SK-N-SH treated with all-trans-retinoic acid at 6 μM for 48 hours (cell line): ENCODE results near the gene KDM2B.

Source experiments
- ATAC-seq: fragments of 200-7000 bp; cut with Tn5 transposase; 3 replicates; pipeline ENCODE4 v1.9.1; 2020; ENCODE audit warnings: mild to moderate bottlenecking, moderate library complexity
- ARNTL ChIP-seq: fragments of 450-650 bp; formaldehyde crosslinking; IDR thresholded peaks from 2 replicates; pipeline ENCODE4 v1.5.0; 2020; ENCODE audit warnings: low read depth, mild to moderate bottlenecking, moderate library complexity, borderline replicate concordance
- BACH2 ChIP-seq: fragments of 250-450 bp; sonication (Bioruptor Pico); IDR thresholded peaks from 2 replicates; pipeline ENCODE4 v1.9.0; 2021; ENCODE audit warnings: mild to moderate bottlenecking, borderline replicate concordance
- CREB5 ChIP-seq: fragments of 250-450 bp; sonication (Bioruptor Pico); IDR thresholded peaks from 2 replicates; pipeline ENCODE4 v1.5.1; 2020; ENCODE audit warnings: low read depth, mild to moderate bottlenecking, moderate library complexity
- ESRRG ChIP-seq: fragments of 250-450 bp; sonication (Bioruptor Pico); IDR thresholded peaks from 2 replicates; pipeline ENCODE4 v1.6.1; 2021; ENCODE audit warnings: mild to moderate bottlenecking
- GLIS3 ChIP-seq: fragments of 250-450 bp; sonication (Bioruptor Pico); IDR thresholded peaks from 2 replicates; pipeline ENCODE4 v1.5.0; 2020; ENCODE audit warnings: mild to moderate bottlenecking, moderate library complexity
- ISL1 ChIP-seq: fragments of 250-450 bp; sonication (Bioruptor Pico); IDR thresholded peaks from 2 replicates; pipeline ENCODE4 v2.1.2; 2022; ENCODE audit warnings: mild to moderate bottlenecking, moderate library complexity
- OSR1 ChIP-seq: fragments of 250-450 bp; sonication (Bioruptor Pico); IDR thresholded peaks from 2 replicates; pipeline ENCODE4 v1.8.0; 2022; ENCODE audit warnings: moderate library complexity, mild to moderate bottlenecking, inconsistent platforms
- RARB ChIP-seq: fragments of 250-450 bp; sonication (Bioruptor Pico); IDR thresholded peaks from 2 replicates; pipeline ENCODE4 v1.8.0; 2021; ENCODE audit warnings: mild to moderate bottlenecking, moderate library complexity
- SNAI2 ChIP-seq: fragments of 250-450 bp; sonication (Bioruptor Pico); IDR thresholded peaks from 2 replicates; pipeline ENCODE4 v1.5.0; 2020; ENCODE audit warnings: mild to moderate bottlenecking, moderate library complexity
- TCF4 ChIP-seq: fragments of 250-450 bp; sonication (Bioruptor Pico); IDR thresholded peaks from 2 replicates; pipeline ENCODE4 v1.8.0; 2021; ENCODE audit warnings: mild to moderate bottlenecking, moderate library complexity, borderline replicate concordance
- TOX ChIP-seq: fragments of 250-450 bp; sonication (Bioruptor Pico); IDR thresholded peaks from 2 replicates; pipeline ENCODE4 v1.8.0; 2021; ENCODE audit warnings: mild to moderate bottlenecking, moderate library complexity, borderline replicate concordance
- ZC3H10 ChIP-seq: fragments of 250-450 bp; sonication (Bioruptor Pico); IDR thresholded peaks from 2 replicates; pipeline ENCODE4 v1.5.1; 2021; ENCODE audit warnings: mild to moderate bottlenecking, moderate library complexity
- ZFP3 ChIP-seq: fragments of 250-450 bp; sonication (Bioruptor Pico); IDR thresholded peaks from 2 replicates; pipeline ENCODE4 v1.5.0; 2020; ENCODE audit warnings: mild to moderate bottlenecking, moderate library complexity
- ZFP30 ChIP-seq: fragments of 450-650 bp; formaldehyde crosslinking; IDR thresholded peaks from 2 replicates; pipeline ENCODE4 v1.5.0; 2022; ENCODE audit warnings: mild to moderate bottlenecking, moderate library complexity
- ZNF565 ChIP-seq: fragments of 450-650 bp; formaldehyde crosslinking; conservative IDR thresholded peaks from 2 replicates; pipeline ENCODE4 v1.5.0; 2020; ENCODE audit warnings: low read depth, mild to moderate bottlenecking, moderate library complexity
- ZNF70 ChIP-seq: fragments of 450-650 bp; formaldehyde crosslinking; IDR thresholded peaks from 2 replicates; pipeline ENCODE4 v1.5.0; 2020; ENCODE audit warnings: mild to moderate bottlenecking, moderate library complexity
- TF ChIP-seq, protein P1 (sequence below): fragments of 250-450 bp; sonication (Bioruptor Pico); IDR thresholded peaks from 2 replicates; pipeline ENCODE4 v1.5.0; 2020; ENCODE audit warnings: mild to moderate bottlenecking, moderate library complexity
- TF ChIP-seq, protein P2 (sequence below): fragments of 250-450 bp; sonication (Bioruptor Pico); IDR thresholded peaks from 2 replicates; pipeline ENCODE4 v1.8.0; 2020; ENCODE audit warnings: mild to moderate bottlenecking, moderate library complexity, borderline replicate concordance
- TF ChIP-seq, protein P3 (sequence below): fragments of 250-450 bp; sonication (Bioruptor Pico); IDR thresholded peaks from 2 replicates; pipeline ENCODE4 v1.5.1; 2021; ENCODE audit warnings: mild to moderate bottlenecking, moderate library complexity

KDM2B gene

DNA sequence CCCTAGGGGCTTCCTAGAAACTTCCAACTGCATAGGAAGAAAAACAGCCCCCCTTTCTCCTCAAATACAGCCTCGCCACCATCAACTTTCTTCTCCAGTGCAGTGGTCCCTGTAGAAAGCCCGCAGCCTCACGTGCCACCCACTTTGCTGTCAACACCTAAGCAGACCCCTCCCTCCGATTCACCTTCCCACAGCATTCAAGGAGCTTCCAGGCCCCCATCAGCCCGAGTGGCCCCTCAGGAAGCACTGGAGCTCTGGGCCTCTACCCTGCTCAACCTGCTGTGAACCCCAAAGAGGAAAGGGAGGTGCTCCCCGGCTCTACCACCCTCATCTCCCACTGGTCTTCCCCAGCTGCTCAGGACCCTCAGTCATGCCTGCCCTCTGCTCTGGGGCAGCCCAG is 125.9 kb downstream of the KDM2B start (continued):
- TF ChIP-seq, protein P1, sequence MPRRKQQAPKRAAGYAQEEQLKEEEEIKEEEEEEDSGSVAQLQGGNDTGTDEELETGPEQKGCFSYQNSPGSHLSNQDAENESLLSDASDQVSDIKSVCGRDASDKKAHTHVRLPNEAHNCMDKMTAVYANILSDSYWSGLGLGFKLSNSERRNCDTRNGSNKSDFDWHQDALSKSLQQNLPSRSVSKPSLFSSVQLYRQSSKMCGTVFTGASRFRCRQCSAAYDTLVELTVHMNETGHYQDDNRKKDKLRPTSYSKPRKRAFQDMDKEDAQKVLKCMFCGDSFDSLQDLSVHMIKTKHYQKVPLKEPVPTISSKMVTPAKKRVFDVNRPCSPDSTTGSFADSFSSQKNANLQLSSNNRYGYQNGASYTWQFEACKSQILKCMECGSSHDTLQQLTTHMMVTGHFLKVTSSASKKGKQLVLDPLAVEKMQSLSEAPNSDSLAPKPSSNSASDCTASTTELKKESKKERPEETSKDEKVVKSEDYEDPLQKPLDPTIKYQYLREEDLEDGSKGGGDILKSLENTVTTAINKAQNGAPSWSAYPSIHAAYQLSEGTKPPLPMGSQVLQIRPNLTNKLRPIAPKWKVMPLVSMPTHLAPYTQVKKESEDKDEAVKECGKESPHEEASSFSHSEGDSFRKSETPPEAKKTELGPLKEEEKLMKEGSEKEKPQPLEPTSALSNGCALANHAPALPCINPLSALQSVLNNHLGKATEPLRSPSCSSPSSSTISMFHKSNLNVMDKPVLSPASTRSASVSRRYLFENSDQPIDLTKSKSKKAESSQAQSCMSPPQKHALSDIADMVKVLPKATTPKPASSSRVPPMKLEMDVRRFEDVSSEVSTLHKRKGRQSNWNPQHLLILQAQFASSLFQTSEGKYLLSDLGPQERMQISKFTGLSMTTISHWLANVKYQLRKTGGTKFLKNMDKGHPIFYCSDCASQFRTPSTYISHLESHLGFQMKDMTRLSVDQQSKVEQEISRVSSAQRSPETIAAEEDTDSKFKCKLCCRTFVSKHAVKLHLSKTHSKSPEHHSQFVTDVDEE, result no peak
- TF ChIP-seq ZFP3 (no peak), SNAI2 (CRISPR knock-in tag) (no peak), CREB5 (no peak), ZFP30 (CRISPR knock-in tag) (no peak), RARB (CRISPR knock-in tag) (no peak), ZNF70 (CRISPR knock-in tag) (no peak), ZNF565 (CRISPR knock-in tag) (no peak), BACH2 (CRISPR knock-in tag) (no peak)
- TF ChIP-seq, protein P2, sequence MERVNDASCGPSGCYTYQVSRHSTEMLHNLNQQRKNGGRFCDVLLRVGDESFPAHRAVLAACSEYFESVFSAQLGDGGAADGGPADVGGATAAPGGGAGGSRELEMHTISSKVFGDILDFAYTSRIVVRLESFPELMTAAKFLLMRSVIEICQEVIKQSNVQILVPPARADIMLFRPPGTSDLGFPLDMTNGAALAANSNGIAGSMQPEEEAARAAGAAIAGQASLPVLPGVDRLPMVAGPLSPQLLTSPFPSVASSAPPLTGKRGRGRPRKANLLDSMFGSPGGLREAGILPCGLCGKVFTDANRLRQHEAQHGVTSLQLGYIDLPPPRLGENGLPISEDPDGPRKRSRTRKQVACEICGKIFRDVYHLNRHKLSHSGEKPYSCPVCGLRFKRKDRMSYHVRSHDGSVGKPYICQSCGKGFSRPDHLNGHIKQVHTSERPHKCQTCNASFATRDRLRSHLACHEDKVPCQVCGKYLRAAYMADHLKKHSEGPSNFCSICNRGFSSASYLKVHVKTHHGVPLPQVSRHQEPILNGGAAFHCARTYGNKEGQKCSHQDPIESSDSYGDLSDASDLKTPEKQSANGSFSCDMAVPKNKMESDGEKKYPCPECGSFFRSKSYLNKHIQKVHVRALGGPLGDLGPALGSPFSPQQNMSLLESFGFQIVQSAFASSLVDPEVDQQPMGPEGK (CRISPR knock-in tag), result no peak

DNA sequence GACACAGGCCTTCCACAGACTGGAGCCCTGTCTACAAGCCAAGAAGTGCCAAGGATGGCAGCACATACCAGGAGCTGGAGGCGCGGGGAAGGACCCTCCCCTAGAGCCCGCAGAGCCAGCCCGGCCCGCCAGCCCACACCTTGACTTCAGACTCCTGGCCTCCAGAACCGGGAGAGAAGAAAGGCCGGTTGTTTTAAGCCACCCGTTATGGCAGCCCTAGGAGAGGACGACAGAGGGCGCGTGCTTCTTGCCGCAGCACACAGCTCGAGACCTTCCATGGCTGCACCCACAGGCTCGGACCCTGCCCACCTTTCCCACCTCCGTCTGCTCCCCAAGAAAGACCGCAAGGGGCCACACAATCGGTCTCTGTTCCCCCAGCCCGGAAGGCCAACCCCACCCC is 127.2 kb downstream of the KDM2B start:
- TF ChIP-seq TCF4 (CRISPR knock-in tag) (no peak), ISL1 (CRISPR knock-in tag) (no peak), ZNF565 (CRISPR knock-in tag) (no peak), BACH2 (CRISPR knock-in tag) (no peak), ESRRG (CRISPR knock-in tag) (no peak), TOX (no peak), GLIS3 (no peak), ZFP30 (CRISPR knock-in tag) (no peak)
- TF ChIP-seq, protein P2 (CRISPR knock-in tag), result no peak
- no peak for ATAC-seq

DNA sequence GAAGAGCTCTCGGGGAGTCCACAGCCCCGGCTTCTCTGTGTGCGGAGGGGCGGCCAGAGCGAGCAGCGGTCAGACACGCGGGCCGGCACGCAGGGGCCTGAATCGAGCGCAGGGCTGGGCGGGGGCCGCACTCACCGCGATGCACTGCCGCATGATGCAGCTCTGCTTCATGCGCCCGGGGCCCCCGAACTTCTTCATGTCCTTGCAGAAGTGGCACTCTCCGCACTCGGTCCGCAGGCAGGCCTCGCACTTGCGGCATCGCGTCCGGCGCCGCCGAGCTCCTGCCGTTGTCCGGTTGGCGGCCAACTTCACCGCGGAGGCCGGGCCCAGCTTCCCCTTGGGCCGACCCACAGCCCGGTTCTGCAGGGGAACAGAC is 127.8 kb downstream of the KDM2B start:
- TF ChIP-seq RARB (CRISPR knock-in tag) (no peak), ESRRG (CRISPR knock-in tag) (no peak), BACH2 (CRISPR knock-in tag) (no peak), OSR1 (no peak), CREB5 (no peak), GLIS3 (no peak), TCF4 (CRISPR knock-in tag) (no peak), ARNTL (CRISPR knock-in tag) (no peak), ZC3H10 (no peak), ISL1 (CRISPR knock-in tag) (no peak), ZFP30 (CRISPR knock-in tag) (no peak)
- TF ChIP-seq, protein P3, sequence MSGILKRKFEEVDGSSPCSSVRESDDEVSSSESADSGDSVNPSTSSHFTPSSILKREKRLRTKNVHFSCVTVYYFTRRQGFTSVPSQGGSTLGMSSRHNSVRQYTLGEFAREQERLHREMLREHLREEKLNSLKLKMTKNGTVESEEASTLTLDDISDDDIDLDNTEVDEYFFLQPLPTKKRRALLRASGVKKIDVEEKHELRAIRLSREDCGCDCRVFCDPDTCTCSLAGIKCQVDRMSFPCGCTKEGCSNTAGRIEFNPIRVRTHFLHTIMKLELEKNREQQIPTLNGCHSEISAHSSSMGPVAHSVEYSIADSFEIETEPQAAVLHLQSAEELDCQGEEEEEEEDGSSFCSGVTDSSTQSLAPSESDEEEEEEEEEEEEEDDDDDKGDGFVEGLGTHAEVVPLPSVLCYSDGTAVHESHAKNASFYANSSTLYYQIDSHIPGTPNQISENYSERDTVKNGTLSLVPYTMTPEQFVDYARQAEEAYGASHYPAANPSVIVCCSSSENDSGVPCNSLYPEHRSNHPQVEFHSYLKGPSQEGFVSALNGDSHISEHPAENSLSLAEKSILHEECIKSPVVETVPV, result no peak
- TF ChIP-seq, protein P1, result no peak
- ATAC-seq, result no peak
